Adipose tissue (tissue), 3 donors: ENCODE measurements around the gene KCNAB1. TPM values are rescaled to one million over a fixed set of nuclear protein-coding genes. Genes with fewer than 3 reads are reported as not detected.

Experiments used
- H3K27ac ChIP-seq: one replicate; pipeline ENCODE4 v1.5.1; 2013; ENCODE audit warnings: low read depth, low read length
- WGBS, 3 donors: extraction: QIAGEN DNeasy Blood & Tissue Kit; methylation state at CpG; one replicate each; pipeline ENCODE4 v1.1.7; 2013; 5-methylcytosine and 5-hydroxymethylcytosine counted together
- polyA plus RNA-seq, 3 donors: library from polyadenylated mRNA; stranded (reverse); fragments of 200-250 nt; gene quantifications; one replicate each; pipeline ENCODE4 v1.2.3, GENCODE V29; 2013
- donor health status: healthy with polysubstance abuse.
- donor health status: Bipolar disorder and iron deficiency.
- donor health status: healthy.

Gene KCNAB1
- polyA plus RNA-seq, 3 donors = 2.3 to 6.7 (median 2.3) TPM

- 58 to 78% (median 74%) methylated on average over 1 of the region's 1 CpG for WGBS, 3 donors
- no peak overlapping the region for H3K27ac ChIP-seq
These were observed 280.4 kb downstream of the KCNAB1 start for GRCh38 chr3:156400735-156401134.

DNA sequence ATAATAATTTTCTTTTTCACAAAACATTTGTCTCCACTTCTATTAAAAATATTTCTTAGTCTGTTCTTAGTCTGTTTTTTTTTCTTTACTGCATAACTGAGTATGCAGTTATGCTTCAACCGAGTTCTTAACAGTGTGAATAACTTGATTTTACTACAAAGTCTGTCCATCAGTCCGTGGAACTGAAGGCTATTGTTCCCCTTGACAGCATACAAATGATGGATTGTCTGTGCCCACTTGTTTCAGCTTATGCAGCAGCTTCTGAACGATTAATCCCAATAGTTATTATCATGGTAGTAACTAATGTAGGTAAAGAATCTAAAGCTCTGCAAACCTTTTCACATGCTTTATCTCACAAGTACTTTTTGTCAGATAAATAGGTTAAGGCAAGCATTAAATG lies 283.8 kb downstream of the KCNAB1 start:
- WGBS, 3 donors = 18 to 49% (median 48%) methylated on average over 3 of the region's 3 CpGs
- H3K27ac ChIP-seq = no peak overlapping the region

- no peak overlapping the region for H3K27ac ChIP-seq
These were observed 286.0 kb downstream of the KCNAB1 start for GRCh38 chr3:156406393-156406792.

GRCh38 chr3:156407617-156408225 lies 287.3 kb downstream of the KCNAB1 start:
- WGBS, 3 donors = 74 to 89% (median 87%) methylated on average over 11 of the region's 11 CpGs
- H3K27ac ChIP-seq = no peak overlapping the region

DNA sequence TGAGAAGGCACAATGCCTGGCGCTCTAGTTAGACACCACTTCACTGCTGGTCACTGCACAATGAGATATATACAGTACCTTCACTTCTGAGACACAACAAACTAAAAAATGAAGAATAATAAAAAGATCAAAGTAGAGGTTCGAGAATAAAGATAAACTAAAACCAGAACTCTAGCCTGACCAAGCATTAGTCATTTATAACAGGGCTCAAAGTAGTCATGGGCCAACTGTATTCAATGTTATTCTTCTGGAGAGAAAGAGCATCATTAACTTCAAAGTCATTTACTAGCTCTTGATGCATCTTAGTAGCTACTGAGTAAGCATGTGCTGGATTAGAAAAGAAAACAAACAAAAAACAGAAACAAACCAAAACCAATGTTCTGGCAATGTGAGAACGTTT lies 289.3 kb downstream of the KCNAB1 start:
- H3K27ac ChIP-seq = no peak overlapping the region
- 68 to 79% (median 78%) methylated on average over 3 of the region's 3 CpGs for WGBS, 3 donors

DNA sequence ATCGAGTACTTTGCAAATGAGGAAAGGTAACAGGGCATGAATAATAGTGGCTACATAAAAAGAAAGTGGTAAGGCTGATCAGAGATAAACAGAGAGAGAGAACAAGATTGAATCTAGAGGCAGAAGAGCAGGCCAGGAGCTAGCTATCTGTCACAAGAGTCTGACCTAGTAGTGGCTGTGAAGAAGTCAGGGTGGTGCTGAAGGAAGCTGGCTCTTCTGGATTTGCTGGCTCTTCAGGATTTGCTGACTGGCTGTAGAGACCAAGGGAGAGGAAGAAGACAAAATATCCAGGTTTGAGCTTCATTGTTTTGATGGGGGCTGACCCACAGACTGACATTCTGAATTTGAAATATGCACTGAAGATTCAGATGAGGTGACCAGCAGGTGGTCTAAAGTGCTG lies 292.2 kb downstream of the KCNAB1 start:
- no peak overlapping the region for H3K27ac ChIP-seq
- 76 to 92% (median 88%) methylated on average over 1 of the region's 1 CpG for WGBS, 3 donors

- H3K27ac ChIP-seq = no peak overlapping the region
- WGBS, 3 donors = 75 to 85% (median 83%) methylated on average over 4 of the region's 4 CpGs
These were observed 293.0 kb downstream of the KCNAB1 start for GRCh38 chr3:156413293-156413892.

- no peak overlapping the region for H3K27ac ChIP-seq
- 75 to 89% (median 86%) methylated on average over 3 of the region's 3 CpGs for WGBS, 3 donors
These were observed 296.6 kb downstream of the KCNAB1 start for GRCh38 chr3:156416846-156417558.

- WGBS, 3 donors = 78 to 89% (median 88%) methylated on average over 4 of the region's 4 CpGs
- H3K27ac ChIP-seq = no peak overlapping the region
These were observed 297.3 kb downstream of the KCNAB1 start for GRCh38 chr3:156417559-156418132.

DNA sequence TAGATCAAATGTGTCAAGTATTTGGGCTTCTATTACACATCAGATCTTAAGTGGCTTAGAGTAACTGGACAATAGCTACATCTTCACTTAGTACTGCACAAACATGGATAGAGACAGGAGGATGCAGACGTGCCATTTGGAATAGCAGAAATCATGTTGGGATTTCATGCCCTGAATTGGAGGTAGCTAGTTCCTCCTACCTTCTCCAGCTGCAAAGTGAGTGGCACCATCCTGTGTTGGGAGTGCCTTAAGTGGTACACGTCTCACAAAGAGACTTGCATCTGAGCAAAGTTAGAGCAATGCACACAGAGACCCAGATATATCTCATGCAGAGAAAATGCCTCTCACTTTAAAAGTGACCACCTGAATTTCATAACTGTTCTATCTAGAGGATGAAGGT lies 298.1 kb downstream of the KCNAB1 start:
- 64 to 85% (median 83%) methylated on average over 2 of the region's 2 CpGs for WGBS, 3 donors
- no peak overlapping the region for H3K27ac ChIP-seq

GRCh38 chr3:156421534-156421933 lies 301.2 kb downstream of the KCNAB1 start:
- 84 to 95% (median 90%) methylated on average over 4 of the region's 4 CpGs for WGBS, 3 donors
- H3K27ac ChIP-seq = no peak overlapping the region

DNA sequence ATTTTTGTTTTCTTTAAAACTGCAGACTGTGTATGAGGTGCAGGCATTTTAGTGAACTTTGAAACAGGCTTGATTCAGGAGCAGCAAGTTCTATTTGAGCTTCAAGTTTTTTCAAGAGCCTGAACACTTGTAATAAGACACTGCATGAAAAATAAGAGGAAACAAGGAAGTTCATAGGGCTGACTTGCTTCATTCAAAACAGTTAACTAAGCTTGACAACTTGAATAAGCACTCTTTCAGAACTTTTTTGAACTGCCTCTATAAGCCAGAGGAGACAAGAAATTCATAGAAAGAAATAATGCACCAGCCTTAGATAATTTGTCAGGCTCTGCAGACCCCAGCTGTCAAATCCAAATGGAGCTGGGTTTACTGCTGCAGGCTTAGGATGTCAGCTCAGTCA lies 304.4 kb downstream of the KCNAB1 start:
- H3K27ac ChIP-seq = no peak overlapping the region

GRCh38 chr3:156425651-156426050 lies 305.3 kb downstream of the KCNAB1 start:
- H3K27ac ChIP-seq = no peak overlapping the region
- 64 to 80% (median 68%) methylated on average over 6 of the region's 6 CpGs for WGBS, 3 donors

GRCh38 chr3:156429125-156429524 lies 308.7 kb downstream of the KCNAB1 start:
- no peak overlapping the region for H3K27ac ChIP-seq
- WGBS, 3 donors = 71 to 79% (median 72%) methylated on average over 4 of the region's 4 CpGs

DNA sequence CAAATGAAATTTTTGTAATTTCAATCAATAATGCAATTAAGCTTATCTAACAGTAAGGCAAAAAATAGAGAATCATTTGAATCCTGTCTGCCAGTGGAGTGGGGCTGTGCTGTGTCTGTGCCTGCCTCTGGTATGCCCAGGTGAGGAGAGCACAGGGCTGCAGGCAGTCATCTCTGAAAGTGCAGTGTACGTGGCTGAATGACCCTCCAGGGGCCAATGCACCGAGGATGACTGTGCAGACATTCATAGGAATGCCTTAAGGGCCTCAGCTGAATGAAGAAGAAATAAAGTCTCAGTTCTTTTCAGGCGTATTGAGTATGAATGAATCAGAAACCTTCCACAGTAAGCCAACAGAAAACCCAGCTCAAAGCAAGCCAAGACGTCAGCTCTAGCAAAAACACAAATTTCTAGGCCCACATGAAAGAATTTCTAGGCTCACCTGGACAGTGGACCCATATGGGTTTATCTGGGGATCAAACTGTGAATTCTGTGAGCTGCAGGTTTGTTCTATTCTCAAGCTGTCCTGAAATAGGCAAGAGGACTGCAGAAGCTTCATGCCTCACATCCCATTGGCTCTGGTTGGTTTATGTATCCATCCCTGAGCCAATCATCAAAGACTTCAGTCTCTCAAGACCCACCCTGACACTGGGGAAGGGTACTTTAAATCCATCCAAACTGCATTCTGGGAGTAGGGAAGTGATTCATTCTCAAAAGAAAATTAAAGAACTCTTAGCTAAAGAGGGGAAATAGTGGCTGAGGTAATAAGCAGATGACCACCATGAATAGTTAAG lies 311.2 kb downstream of the KCNAB1 start:
- WGBS, 3 donors = 75 to 90% (median 88%) methylated on average over 4 of the region's 4 CpGs
- no peak overlapping the region for H3K27ac ChIP-seq

- no peak overlapping the region for H3K27ac ChIP-seq
- 43 to 66% (median 53%) methylated on average over 2 of the region's 2 CpGs for WGBS, 3 donors
These were observed 312.2 kb downstream of the KCNAB1 start for GRCh38 chr3:156432563-156432962.

- no peak overlapping the region for H3K27ac ChIP-seq
- WGBS, 3 donors = 55 to 69% (median 58%) methylated on average over 5 of the region's 5 CpGs
These were observed 312.8 kb downstream of the KCNAB1 start for GRCh38 chr3:156433138-156433537.

- H3K27ac ChIP-seq = no peak overlapping the region
These were observed 313.5 kb downstream of the KCNAB1 start for GRCh38 chr3:156433910-156434309.

- WGBS, 3 donors = 52 to 74% (median 68%) methylated on average over 3 of the region's 3 CpGs
- no peak overlapping the region for H3K27ac ChIP-seq
These were observed 314.5 kb downstream of the KCNAB1 start for GRCh38 chr3:156434921-156435320.
